ENCODE data around the gene NUDT1. TPM values are rescaled to one million over a fixed set of nuclear protein-coding genes. Genes with fewer than 3 reads are reported as not detected.

NUDT1 gene
- total and polyA plus RNA-seq, 12 donors = 2.5 to 17.3 (median 8.7) TPM

- H3K27me3 ChIP-seq = no peaks in the 10 kb centered on the region
- no peaks in the 10 kb centered on the region for H3K9me3 ChIP-seq (replicated peaks in 1 of 3)
- no peak overlapping the region for H3K4me3 ChIP-seq
- H3K27ac ChIP-seq = no peak overlapping the region
- H3K4me1 ChIP-seq (replicated peaks in 1 of 2) = peaks cover 0 to 10% of the 10 kb centered on the region in 2 donors
- 81 to 87% (median 82%) methylated on average over 5 to 10 of the region's 10 CpGs for WGBS, 4 donors
- H3K36me3 ChIP-seq (replicated peaks in 1 of 2) = peaks cover 0 to under 1% of the 10 kb centered on the region in 2 donors
- intact Hi-C loops (cut with DNase I) = loop anchor here in 1 of 2 donors (10.0 kb wide), 1 partner anchor 53 kb away; no protein-coding TSS in a partner anchor
- TF ChIP-seq CTCF (IDR thresholded peaks at IDR 0.05) (no peak), POLR2A (IDR thresholded peaks at IDR 0.05) (no peak)
- no peak for DNase-seq
These were observed 9.4 kb downstream of the NUDT1 start for GRCh38 chr7:2251381-2251780.

- no peaks in the 10 kb centered on the region for H3K9me3 ChIP-seq (replicated peaks in 1 of 3)
- TF ChIP-seq CTCF (IDR thresholded peaks at IDR 0.05) = no peak
- TF ChIP-seq POLR2A (IDR thresholded peaks at IDR 0.05) = no peak
- DNase-seq = no peak
- 66 to 100% (median 85%) methylated on average over 1 to 24 of the region's 24 CpGs for WGBS, 4 donors
- no peak overlapping the region for H3K4me3 ChIP-seq
- no peak overlapping the region for H3K27ac ChIP-seq
- peaks cover 0 to 8% of the 10 kb centered on the region in 2 donors for H3K36me3 ChIP-seq (replicated peaks in 1 of 2)
- H3K4me1 ChIP-seq (replicated peaks in 1 of 2) = peaks cover 0 to 10% of the 10 kb centered on the region in 2 donors
- H3K27me3 ChIP-seq = no peaks in the 10 kb centered on the region
- intact Hi-C loops (cut with DNase I) = loop anchor here in 1 of 2 donors (10.0 kb wide), 1 partner anchor 53 kb away; no protein-coding TSS in a partner anchor
These were observed 10.1 kb downstream of the NUDT1 start for GRCh38 chr7:2251841-2252771.

GRCh38 chr7:2253021-2253420 is 11.0 kb downstream of the NUDT1 start:
- no peak for DNase-seq
- H3K9me3 ChIP-seq (replicated peaks in 1 of 3) = no peaks in the 10 kb centered on the region
- H3K27ac ChIP-seq = no peak overlapping the region
- intact Hi-C loops (cut with DNase I) = loop anchor here in 1 of 2 donors (10.0 kb wide), 1 partner anchor 52 kb away; no protein-coding TSS in a partner anchor
- no peaks in the 10 kb centered on the region for H3K27me3 ChIP-seq
- peaks cover 0 to 13% of the 10 kb centered on the region in 2 donors for H3K36me3 ChIP-seq (replicated peaks in 1 of 2)
- no peak overlapping the region for H3K4me3 ChIP-seq
- TF ChIP-seq POLR2A (IDR thresholded peaks at IDR 0.05) (no peak), CTCF (IDR thresholded peaks at IDR 0.05) (no peak)
- WGBS, 4 donors = 87 to 99% (median 92%) methylated on average over 2 to 9 of the region's 9 CpGs
- H3K4me1 ChIP-seq (replicated peaks in 1 of 2) = peaks cover 0 to 10% of the 10 kb centered on the region in 2 donors

GRCh38 chr7:2253525-2254244 is 11.7 kb downstream of the NUDT1 start:
- Histone ChIP-seq H3K27ac (no peak overlapping the region), H3K27me3 (no peaks in the 10 kb centered on the region), H3K4me1 (replicated peaks in 1 of 2) (peaks cover 0 to 9% of the 10 kb centered on the region in 2 donors), H3K4me3 (no peak overlapping the region), H3K9me3 (replicated peaks in 1 of 3) (no peaks in the 10 kb centered on the region), H3K36me3 (replicated peaks in 1 of 2) (peaks cover 0 to 13% of the 10 kb centered on the region in 2 donors)
- no peak for DNase-seq
- intact Hi-C loops (cut with DNase I) = loop anchor here in 1 of 2 donors (10.0 kb wide), 1 partner anchor 51 kb away; no protein-coding TSS in a partner anchor
- TF ChIP-seq CTCF (IDR thresholded peaks at IDR 0.05) (no peak), POLR2A (IDR thresholded peaks at IDR 0.05) (no peak)
- 93 to 100% (median 95%) methylated on average over 6 to 32 of the region's 32 CpGs for WGBS, 4 donors
